ENCODE data around the gene LY86.

LY86 gene

GRCh38 chr6:6587696-6588063, 840 bp upstream of the LY86 start:
- H3K36me3 ChIP-seq (ENCODE audit: control insufficient read depth, low read length), result peaks cover 51% of the 10 kb centered on the region
- H3K9me2 ChIP-seq (replicated peaks; ENCODE audit: control insufficient read depth, low read length), result no peaks in the 10 kb centered on the region
- H3K27ac ChIP-seq (ENCODE audit: low read depth, low read length), result peak overlapping the region; percentile 99
- peaks cover 86% of the 10 kb centered on the region for H3K4me1 ChIP-seq (ENCODE audit: control insufficient read depth, low read length)
- peak overlapping the region; percentile 89 for H3K4me3 ChIP-seq (ENCODE audit: low read length)
- H3K79me2 ChIP-seq (ENCODE audit: control insufficient read depth, low read length), result peaks cover 68% of the 10 kb centered on the region
- TF ChIP-seq EZH2phosphoT487 (IDR thresholded peaks at IDR 0.05; ENCODE audit: borderline replicate concordance, low read length), result no peak
- no peak for TF ChIP-seq CTCF (IDR thresholded peaks at IDR 0.05; ENCODE audit: low read depth, low read length, poor library complexity, severe bottlenecking)
- no peaks in the 10 kb centered on the region for H3K27me3 ChIP-seq (ENCODE audit: control insufficient read depth, low read length)
- peak overlapping the region; percentile 98 for H3K4me2 ChIP-seq (ENCODE audit: low read length)
- no peaks in the 10 kb centered on the region for H4K20me1 ChIP-seq (ENCODE audit: control insufficient read depth, insufficient read depth, low read depth, low read length)
- H3K9me3 ChIP-seq (ENCODE audit: control insufficient read depth, insufficient read depth, low read length), result no peaks in the 10 kb centered on the region
- peaks cover 47% of the 10 kb centered on the region for H3F3A ChIP-seq (ENCODE audit: control insufficient read depth, insufficient read depth)

- Histone ChIP-seq H3F3A (ENCODE audit: control insufficient read depth, insufficient read depth) (peaks cover 48% of the 10 kb centered on the region), H3K36me3 (ENCODE audit: control insufficient read depth, low read length) (peaks cover 54% of the 10 kb centered on the region), H3K79me2 (ENCODE audit: control insufficient read depth, low read length) (peaks cover 69% of the 10 kb centered on the region), H3K4me3 (ENCODE audit: low read length) (peak overlapping the region; percentile 89), H3K4me2 (ENCODE audit: low read length) (peak overlapping the region; percentile 98), H3K27me3 (ENCODE audit: control insufficient read depth, low read length) (no peaks in the 10 kb centered on the region), H4K20me1 (ENCODE audit: control insufficient read depth, insufficient read depth, low read depth, low read length) (no peaks in the 10 kb centered on the region), H3K4me1 (ENCODE audit: control insufficient read depth, low read length) (peaks cover 93% of the 10 kb centered on the region), H3K9me3 (ENCODE audit: control insufficient read depth, insufficient read depth, low read length) (no peaks in the 10 kb centered on the region), H3K9me2 (replicated peaks; ENCODE audit: control insufficient read depth, low read length) (no peaks in the 10 kb centered on the region), H3K27ac (ENCODE audit: low read depth, low read length) (peak overlapping the region; percentile 99)
- TF ChIP-seq CTCF (IDR thresholded peaks at IDR 0.05; ENCODE audit: low read depth, low read length, poor library complexity, severe bottlenecking) (no peak), EZH2phosphoT487 (IDR thresholded peaks at IDR 0.05; ENCODE audit: borderline replicate concordance, low read length) (no peak)
Observed at GRCh38 chr6:6588924-6589709, 597 bp downstream of the LY86 start.

GRCh38 chr6:6590530-6590929, 2.0 kb downstream of the LY86 start:
- peaks cover 55% of the 10 kb centered on the region for H3K36me3 ChIP-seq (ENCODE audit: control insufficient read depth, low read length)
- H3K9me3 ChIP-seq (ENCODE audit: control insufficient read depth, insufficient read depth, low read length), result no peaks in the 10 kb centered on the region
- H3K4me3 ChIP-seq (ENCODE audit: low read length), result peak overlapping the region; percentile 89
- H3F3A ChIP-seq (ENCODE audit: control insufficient read depth, insufficient read depth), result peaks cover 45% of the 10 kb centered on the region
- H3K27me3 ChIP-seq (ENCODE audit: control insufficient read depth, low read length), result no peaks in the 10 kb centered on the region
- H3K9me2 ChIP-seq (replicated peaks; ENCODE audit: control insufficient read depth, low read length), result no peaks in the 10 kb centered on the region
- H4K20me1 ChIP-seq (ENCODE audit: control insufficient read depth, insufficient read depth, low read depth, low read length), result no peaks in the 10 kb centered on the region
- H3K4me2 ChIP-seq (ENCODE audit: low read length), result peak overlapping the region; percentile 98
- H3K27ac ChIP-seq (ENCODE audit: low read depth, low read length), result peak overlapping the region; percentile 99
- H3K79me2 ChIP-seq (ENCODE audit: control insufficient read depth, low read length), result peaks cover 66% of the 10 kb centered on the region
- peaks cover 86% of the 10 kb centered on the region for H3K4me1 ChIP-seq (ENCODE audit: control insufficient read depth, low read length)
- TF ChIP-seq EZH2phosphoT487 (IDR thresholded peaks at IDR 0.05; ENCODE audit: borderline replicate concordance, low read length) (no peak), CTCF (IDR thresholded peaks at IDR 0.05; ENCODE audit: low read depth, low read length, poor library complexity, severe bottlenecking) (no peak)

Measured in DOHH2 (cell line).